ENCODE measurements around the gene ATP9B.
A peak's percentile ranks its signal among the peaks of the same experiment; 100 is the strongest.

ATP9B gene

GRCh38 chr18:79068937-79069716, at the start of gene ATP9B:
TSS of gene ATP9B (plus strand) at chr18:79069394. CDS start at chr18:79069411, 17 bp downstream.
- H3K9me3 ChIP-seq (ENCODE audit: control insufficient read depth, low read length) = no peaks in the 10 kb centered on the region
- peaks cover 23% of the 10 kb centered on the region for H3K4me1 ChIP-seq (ENCODE audit: control insufficient read depth, insufficient read depth, low read length)
- peak; percentile 100 for DNase-seq (ENCODE audit: low read depth)
- H3K9ac ChIP-seq (ENCODE audit: low read length) = peak within 1 kb of the TSS; percentile 90
- H3K36me3 ChIP-seq (ENCODE audit: control insufficient read depth, insufficient read depth, low read length, severe bottlenecking) = no peaks in the 10 kb centered on the region
- H3K27me3 ChIP-seq (replicated peaks; ENCODE audit: control insufficient read depth, insufficient read depth, low read length) = no peaks in the 10 kb centered on the region
- H3K4me3 ChIP-seq (ENCODE audit: low read length) = peak within 1 kb of the TSS; percentile 84

- no peak overlapping the region for H3K4me3 ChIP-seq (ENCODE audit: low read length)
- H3K9ac ChIP-seq (ENCODE audit: low read length) = no peak overlapping the region
- no peaks in the 10 kb centered on the region for H3K36me3 ChIP-seq (ENCODE audit: control insufficient read depth, insufficient read depth, low read length, severe bottlenecking)
- no peak for DNase-seq (ENCODE audit: low read depth)
- peaks cover 9% of the 10 kb centered on the region for H3K9me3 ChIP-seq (ENCODE audit: control insufficient read depth, low read length)
- H3K4me1 ChIP-seq (ENCODE audit: control insufficient read depth, insufficient read depth, low read length) = no peaks in the 10 kb centered on the region
- H3K27me3 ChIP-seq (replicated peaks; ENCODE audit: control insufficient read depth, insufficient read depth, low read length) = peaks cover 5% of the 10 kb centered on the region
Observed at GRCh38 chr18:79019881-79020280, 49.3 kb upstream of the ATP9B start.

GRCh38 chr18:79022603-79023002, 46.6 kb upstream of the ATP9B start:
- Histone ChIP-seq H3K4me1 (ENCODE audit: control insufficient read depth, insufficient read depth, low read length) (no peaks in the 10 kb centered on the region), H3K27me3 (replicated peaks; ENCODE audit: control insufficient read depth, insufficient read depth, low read length) (peaks cover 4% of the 10 kb centered on the region), H3K36me3 (ENCODE audit: control insufficient read depth, insufficient read depth, low read length, severe bottlenecking) (no peaks in the 10 kb centered on the region), H3K9me3 (ENCODE audit: control insufficient read depth, low read length) (peaks cover 9% of the 10 kb centered on the region), H3K4me3 (ENCODE audit: low read length) (no peak overlapping the region), H3K9ac (ENCODE audit: low read length) (no peak overlapping the region)
- no peak for DNase-seq (ENCODE audit: low read depth)

- H3K4me3 ChIP-seq (ENCODE audit: low read length) = no peak overlapping the region
- DNase-seq (ENCODE audit: low read depth) = no peak
- H3K4me1 ChIP-seq (ENCODE audit: control insufficient read depth, insufficient read depth, low read length) = no peaks in the 10 kb centered on the region
- no peak overlapping the region for H3K9ac ChIP-seq (ENCODE audit: low read length)
- no peaks in the 10 kb centered on the region for H3K36me3 ChIP-seq (ENCODE audit: control insufficient read depth, insufficient read depth, low read length, severe bottlenecking)
- peaks cover 14% of the 10 kb centered on the region for H3K9me3 ChIP-seq (ENCODE audit: control insufficient read depth, low read length)
- no peaks in the 10 kb centered on the region for H3K27me3 ChIP-seq (replicated peaks; ENCODE audit: control insufficient read depth, insufficient read depth, low read length)
Observed at GRCh38 chr18:79026491-79026890, 42.7 kb upstream of the ATP9B start.

GRCh38 chr18:79030680-79031079, 38.5 kb upstream of the ATP9B start:
- no peaks in the 10 kb centered on the region for H3K4me1 ChIP-seq (ENCODE audit: control insufficient read depth, insufficient read depth, low read length)
- H3K4me3 ChIP-seq (ENCODE audit: low read length) = no peak overlapping the region
- no peak for DNase-seq (ENCODE audit: low read depth)
- H3K9me3 ChIP-seq (ENCODE audit: control insufficient read depth, low read length) = peaks cover 7% of the 10 kb centered on the region
- H3K9ac ChIP-seq (ENCODE audit: low read length) = no peak overlapping the region
- H3K27me3 ChIP-seq (replicated peaks; ENCODE audit: control insufficient read depth, insufficient read depth, low read length) = no peaks in the 10 kb centered on the region
- H3K36me3 ChIP-seq (ENCODE audit: control insufficient read depth, insufficient read depth, low read length, severe bottlenecking) = no peaks in the 10 kb centered on the region

- Histone ChIP-seq H3K9ac (ENCODE audit: low read length) (no peak overlapping the region), H3K4me3 (ENCODE audit: low read length) (no peak overlapping the region), H3K27me3 (replicated peaks; ENCODE audit: control insufficient read depth, insufficient read depth, low read length) (peaks cover 2% of the 10 kb centered on the region), H3K36me3 (ENCODE audit: control insufficient read depth, insufficient read depth, low read length, severe bottlenecking) (no peaks in the 10 kb centered on the region), H3K9me3 (ENCODE audit: control insufficient read depth, low read length) (no peaks in the 10 kb centered on the region), H3K4me1 (ENCODE audit: control insufficient read depth, insufficient read depth, low read length) (no peaks in the 10 kb centered on the region)
- DNase-seq (ENCODE audit: low read depth) = no peak
Observed at GRCh38 chr18:79042276-79042675, 26.9 kb upstream of the ATP9B start.

GRCh38 chr18:79043288-79043687, 25.9 kb upstream of the ATP9B start:
- Histone ChIP-seq H3K36me3 (ENCODE audit: control insufficient read depth, insufficient read depth, low read length, severe bottlenecking) (no peaks in the 10 kb centered on the region), H3K4me3 (ENCODE audit: low read length) (no peak overlapping the region), H3K27me3 (replicated peaks; ENCODE audit: control insufficient read depth, insufficient read depth, low read length) (peaks cover 2% of the 10 kb centered on the region), H3K9ac (ENCODE audit: low read length) (no peak overlapping the region), H3K9me3 (ENCODE audit: control insufficient read depth, low read length) (no peaks in the 10 kb centered on the region), H3K4me1 (ENCODE audit: control insufficient read depth, insufficient read depth, low read length) (no peaks in the 10 kb centered on the region)
- no peak for DNase-seq (ENCODE audit: low read depth)

- Histone ChIP-seq H3K4me3 (ENCODE audit: low read length) (no peak overlapping the region), H3K4me1 (ENCODE audit: control insufficient read depth, insufficient read depth, low read length) (no peaks in the 10 kb centered on the region), H3K9ac (ENCODE audit: low read length) (no peak overlapping the region), H3K36me3 (ENCODE audit: control insufficient read depth, insufficient read depth, low read length, severe bottlenecking) (no peaks in the 10 kb centered on the region), H3K9me3 (ENCODE audit: control insufficient read depth, low read length) (no peaks in the 10 kb centered on the region), H3K27me3 (replicated peaks; ENCODE audit: control insufficient read depth, insufficient read depth, low read length) (peaks cover 6% of the 10 kb centered on the region)
- no peak for DNase-seq (ENCODE audit: low read depth)
Observed at GRCh38 chr18:79046522-79046921, 22.7 kb upstream of the ATP9B start.

- H3K4me1 ChIP-seq (ENCODE audit: control insufficient read depth, insufficient read depth, low read length) = no peaks in the 10 kb centered on the region
- no peak for DNase-seq (ENCODE audit: low read depth)
- no peak overlapping the region for H3K4me3 ChIP-seq (ENCODE audit: low read length)
- H3K9me3 ChIP-seq (ENCODE audit: control insufficient read depth, low read length) = no peaks in the 10 kb centered on the region
- peaks cover 6% of the 10 kb centered on the region for H3K27me3 ChIP-seq (replicated peaks; ENCODE audit: control insufficient read depth, insufficient read depth, low read length)
- no peaks in the 10 kb centered on the region for H3K36me3 ChIP-seq (ENCODE audit: control insufficient read depth, insufficient read depth, low read length, severe bottlenecking)
- H3K9ac ChIP-seq (ENCODE audit: low read length) = no peak overlapping the region
Observed at GRCh38 chr18:79047556-79048244, 21.5 kb upstream of the ATP9B start.

GRCh38 chr18:79048245-79048632, 21.0 kb upstream of the ATP9B start:
- H3K4me3 ChIP-seq (ENCODE audit: low read length) = no peak overlapping the region
- peaks cover 6% of the 10 kb centered on the region for H3K27me3 ChIP-seq (replicated peaks; ENCODE audit: control insufficient read depth, insufficient read depth, low read length)
- DNase-seq (ENCODE audit: low read depth) = no peak
- H3K9ac ChIP-seq (ENCODE audit: low read length) = no peak overlapping the region
- no peaks in the 10 kb centered on the region for H3K4me1 ChIP-seq (ENCODE audit: control insufficient read depth, insufficient read depth, low read length)
- no peaks in the 10 kb centered on the region for H3K9me3 ChIP-seq (ENCODE audit: control insufficient read depth, low read length)
- H3K36me3 ChIP-seq (ENCODE audit: control insufficient read depth, insufficient read depth, low read length, severe bottlenecking) = no peaks in the 10 kb centered on the region

GRCh38 chr18:79049506-79049905, 19.7 kb upstream of the ATP9B start:
- Histone ChIP-seq H3K4me1 (ENCODE audit: control insufficient read depth, insufficient read depth, low read length) (no peaks in the 10 kb centered on the region), H3K4me3 (ENCODE audit: low read length) (no peak overlapping the region), H3K9me3 (ENCODE audit: control insufficient read depth, low read length) (no peaks in the 10 kb centered on the region), H3K27me3 (replicated peaks; ENCODE audit: control insufficient read depth, insufficient read depth, low read length) (peaks cover 16% of the 10 kb centered on the region), H3K9ac (ENCODE audit: low read length) (no peak overlapping the region), H3K36me3 (ENCODE audit: control insufficient read depth, insufficient read depth, low read length, severe bottlenecking) (no peaks in the 10 kb centered on the region)
- no peak for DNase-seq (ENCODE audit: low read depth)

All from adipocyte (in vitro differentiated cells).